Stimulated activated effector memory CD8-positive, alpha-beta T cell treated with anti-CD3 and anti-CD28 coated beads, Interleukin-12 subunit alpha, Interleukin-12 subunit beta, amount 100 ng/mL, for 72 hours (primary cell): Measurements from ENCODE around the gene STS.

Source experiments
- ATAC-seq: fragments of 150-1000 bp; cut with Tn5 transposase; 2 replicates; pipeline ENCODE4 v1.10.0; 2021
- DNase-seq, 2 donors: peaks; one replicate each; pipeline ENCODE4 v3.0.0; 2021 to 2022; ENCODE audit warnings: low spot score in 2 of 2
- H3K27ac Mint-ChIP-seq: one replicate; pipeline ENCODE4 v1.8.0; 2022; ENCODE audit warnings: mild to moderate bottlenecking, mixed read lengths
- H3K36me3 Mint-ChIP-seq: one replicate; pipeline ENCODE4 v1.8.0; 2022; ENCODE audit warnings: mild to moderate bottlenecking, mixed read lengths
- H3K4me1 Mint-ChIP-seq: one replicate; pipeline ENCODE4 v1.8.0; 2022; ENCODE audit warnings: mixed read lengths
- H3K4me3 Mint-ChIP-seq: one replicate; pipeline ENCODE4 v1.8.0; 2022; ENCODE audit warnings: mild to moderate bottlenecking, mixed read lengths
- H3K9me3 Mint-ChIP-seq: one replicate; pipeline ENCODE4 v1.8.0; 2022; ENCODE audit warnings: mixed read lengths

Gene STS

GRCh38 chrX:7192871-7193270 lies 45.4 kb downstream of the STS start:
- Mint-ChIP-seq H3K9me3 (no peaks in the 10 kb centered on the region), H3K4me3 (no peak overlapping the region), H3K36me3 (no peaks in the 10 kb centered on the region), H3K4me1 (no peaks in the 10 kb centered on the region), H3K27ac (no peak overlapping the region)
- DNase-seq, result no peak
- no peak for ATAC-seq

GRCh38 chrX:7194606-7195005 lies 47.1 kb downstream of the STS start:
- Mint-ChIP-seq H3K4me3 (no peak overlapping the region), H3K4me1 (no peaks in the 10 kb centered on the region), H3K9me3 (no peaks in the 10 kb centered on the region), H3K36me3 (no peaks in the 10 kb centered on the region), H3K27ac (no peak overlapping the region)
- ATAC-seq, result no peak
- DNase-seq, result no peak
